GM21737 (cell line): Measurements from ENCODE around the gene HOMER2.
A peak's percentile ranks its signal among the peaks of the same experiment; 100 is the strongest.
"Not testable (repeated sequence)": the region's sequence is repeated elsewhere in the genome, so short reads cannot be mapped to it uniquely, and the experiment has no call there.

Experiments
- ATAC-seq: cut with Tn5 transposase; IDR thresholded peaks from one replicate; pipeline ENCODE4 v1.9.1; 2021; ENCODE audit warnings: mild to moderate bottlenecking, moderate library complexity; ENCODE audit not compliant: unreplicated experiment

HOMER2 gene

GRCh38 chr15:82865581-82865980 lies 86.9 kb downstream of the HOMER2 start:
- not testable (repeated sequence) for ATAC-seq

GRCh38 chr15:82864967-82865366 lies 87.6 kb downstream of the HOMER2 start:
- ATAC-seq: no peak

- no peak for ATAC-seq
These were observed 89.6 kb downstream of the HOMER2 start for GRCh38 chr15:82862886-82863285.

GRCh38 chr15:82858932-82859331 lies 93.6 kb downstream of the HOMER2 start:
- no peak for ATAC-seq

- ATAC-seq: no peak
These were observed 95.9 kb downstream of the HOMER2 start for GRCh38 chr15:82856397-82857170.

GRCh38 chr15:82855286-82856100 lies 97.0 kb downstream of the HOMER2 start:
- no peak for ATAC-seq

- ATAC-seq: no peak
These were observed 98.0 kb downstream of the HOMER2 start for GRCh38 chr15:82854554-82854953.

- ATAC-seq: no peak
These were observed 99.5 kb downstream of the HOMER2 start for GRCh38 chr15:82852941-82853561.

- no peak for ATAC-seq
These were observed 100.5 kb downstream of the HOMER2 start for GRCh38 chr15:82851981-82852511.

- ATAC-seq: no peak
These were observed 101.1 kb downstream of the HOMER2 start for GRCh38 chr15:82851306-82851850.

GRCh38 chr15:82850731-82851130 lies 101.8 kb downstream of the HOMER2 start:
- no peak for ATAC-seq

- ATAC-seq: peak; percentile 56
These were observed 102.7 kb downstream of the HOMER2 start for GRCh38 chr15:82849556-82850512.

GRCh38 chr15:82848241-82848993 lies 104.1 kb downstream of the HOMER2 start:
- no peak for ATAC-seq

GRCh38 chr15:82847703-82848102 lies 104.8 kb downstream of the HOMER2 start:
- no peak for ATAC-seq

GRCh38 chr15:82846621-82847020 lies 105.9 kb downstream of the HOMER2 start:
- ATAC-seq: no peak

GRCh38 chr15:82845686-82846085 lies 106.8 kb downstream of the HOMER2 start:
- ATAC-seq: no peak

GRCh38 chr15:82843566-82843965 lies 109.0 kb downstream of the HOMER2 start:
- ATAC-seq: no peak

GRCh38 chr15:82840166-82840565 lies 112.4 kb downstream of the HOMER2 start:
- ATAC-seq: no peak

GRCh38 chr15:82839136-82839535 lies 113.4 kb downstream of the HOMER2 start:
- no peak for ATAC-seq
